Upper lobe of left lung (tissue), 4 donors: ENCODE data around the gene SFN.

Source experiments
- CTCF ChIP-seq, 6 experiments: fragments of 450-650 bp in 4 of 6; fragments of 200-600 bp in 2 of 6; sonication (generic) in 2 of 6; IDR thresholded peaks; one replicate each; pipeline ENCODE4 v1.5.1; 2016 to 2019; ENCODE audit warnings: antibody characterized with exemption in 6 of 6
- EP300 ChIP-seq, 4 donors: sonication (generic); formaldehyde crosslinking; IDR thresholded peaks; one replicate each; pipeline ENCODE4 v1.5.1; 2017; ENCODE audit warnings: antibody characterized with exemption in 4 of 4, control low read depth in 2 of 4
- POLR2A ChIP-seq, 4 donors: fragments of 450-650 bp; IDR thresholded peaks; one replicate each; pipeline ENCODE4 v1.5.1; 2016 to 2017; ENCODE audit warnings: antibody characterized with exemption in 4 of 4, mild to moderate bottlenecking in 2 of 4
- POLR2AphosphoS5 ChIP-seq, 2 donors: sonication (generic); formaldehyde crosslinking; IDR thresholded peaks; one replicate each; pipeline ENCODE4 v1.5.1; 2017; ENCODE audit warnings: antibody characterized with exemption in 2 of 2

GRCh38 chr1:26877326-26877725 is 14.4 kb downstream of the SFN start:
- TF ChIP-seq CTCF (IDR thresholded peaks at IDR 0.05) (no peak), POLR2AphosphoS5 (IDR thresholded peaks at IDR 0.05) (no peak), EP300 (IDR thresholded peaks at IDR 0.05) (no peak), POLR2A (IDR thresholded peaks at IDR 0.05) (no peak)
